Heart left ventricle (tissue), 16 donors: ENCODE measurements around the gene FOXP1. TPM values are rescaled to one million over a fixed set of nuclear protein-coding genes. Genes with fewer than 3 reads are reported as not detected.

ENCODE experiments used
- ATAC-seq, 4 donors: fragments of 200-7000 bp; cut with Tn5 transposase; one replicate each; pipeline ENCODE4 v1.9.1; 2020 to 2022; ENCODE audit warnings: moderate library complexity in 4 of 4, mild to moderate bottlenecking in 3 of 4, moderate number of reproducible peaks in 1 of 4
- DNase-seq, 5 donors: peaks; one replicate each; pipeline ENCODE4 v3.0.0-alpha.2; 2020
- H3K27ac ChIP-seq, 12 donors: fragments of 200-600 bp; sonication (generic) in 4 of 12; one replicate each; pipeline versions ENCODE4 v1.5.0 to v1.8.0; 2016 to 2022; ENCODE audit warnings: mild to moderate bottlenecking in 2 of 12
- H3K27me3 ChIP-seq, 9 donors: fragments of 200-600 bp; sonication (generic) in 2 of 9; one replicate each; pipeline versions ENCODE4 v1.5.1 to v1.8.0; 2016 to 2022; ENCODE audit warnings: mild to moderate bottlenecking in 3 of 9
- H3K36me3 ChIP-seq, 9 donors: fragments of 200-600 bp; sonication (generic) in 2 of 9; one replicate each; pipeline versions ENCODE4 v1.5.0 to v1.8.0; 2018 to 2022; ENCODE audit warnings: mild to moderate bottlenecking in 2 of 9
- H3K4me1 ChIP-seq, 12 donors: fragments of 200-600 bp; sonication (generic) in 4 of 12; one replicate each; pipeline versions ENCODE4 v1.5.0 to v1.8.0; 2016 to 2022; ENCODE audit warnings: mild to moderate bottlenecking in 3 of 12
- H3K4me3 ChIP-seq, 12 donors: fragments of 200-600 bp; sonication (generic) in 4 of 12; one replicate each; pipeline versions ENCODE4 v1.5.0 to v1.8.0; 2017 to 2022; ENCODE audit warnings: mild to moderate bottlenecking in 9 of 12, moderate library complexity in 4 of 12
- H3K9me3 ChIP-seq, 12 donors: fragments of 200-600 bp; sonication (generic) in 4 of 12; one replicate each; pipeline versions ENCODE4 v1.5.0 to v1.8.0; 2016 to 2022; ENCODE audit warnings: mild to moderate bottlenecking in 1 of 12
- CTCF ChIP-seq, 12 donors: fragments of 200-600 bp; sonication (generic) in 4 of 12; IDR thresholded peaks; one replicate each; pipeline versions ENCODE4 v1.5.0 to v1.8.0; 2018 to 2022; ENCODE audit warnings: antibody characterized with exemption in 12 of 12, mild to moderate bottlenecking in 5 of 12
- POLR2A ChIP-seq, 2 donors: fragments of 450-650 bp; IDR thresholded peaks; one replicate each; pipeline ENCODE4 v1.6.1; 2017; ENCODE audit warnings: antibody characterized with exemption in 2 of 2, mild to moderate bottlenecking in 2 of 2, moderate library complexity in 2 of 2
- WGBS, 4 donors: extraction: QIAGEN DNeasy Blood & Tissue Kit in 2 of 4; methylation state at CpG; one replicate each; pipeline versions ENCODE4 v1.1.5 to v1.1.7; 2013 to 2018; 5-methylcytosine and 5-hydroxymethylcytosine counted together
- intact Hi-C, 10 donors: fragments of 100-400 bp; cut with DNase I; formaldehyde crosslinking; loops; one replicate each; pipeline versions ENCODE4 v1.11.1 to v1.14.2; 2022
- polyA plus RNA-seq, 2 donors: library from polyadenylated mRNA; stranded (reverse); fragments of 200-250 nt; gene quantifications; one replicate each; pipeline ENCODE4 v1.2.3, GENCODE V29; 2013
- total RNA-seq, 9 donors: library from RNA; depleted of rRNA in 2 of 9; stranded (reverse); fragments of >200 nt in 2 of 9; fragmentation: NEBNext Ultra II Directional in 3 of 9; extraction: Animal tissue kit (Norgen Biotek cat#: 25700) in 3 of 9; gene quantifications; one replicate each; pipeline versions ENCODE4 v1.1.0 to v1.2.4, GENCODE V29; 2016 to 2023
- donor health status: ischemic (EF 13 %, LVEDD 7.1; RV severe dilation, severe dysfunction).
- donor health status: healthy with polysubstance abuse.
- donor health status: DM: no; HTN: yes; CAD: no.
- donor health status: DM: no; HTN: no; CAD: no.
- donor health status: ischemic (EF 25% LVEDD 6.9; RV normal size, moderate dysfunction).
- donor health status: ischemic (EF 25% LVEDD 5.7; RV mildly dilated, moderate dysfunction).
- donor health status: healthy.
- donor health status: DM: yes; HTN: yes; CAD: no.
- donor health status: ischemic (EF 35%, LVEDD 5.7; RV mildly dilated, moderate dysfunction).
- donor health status: nonischemic (EF 11% LVEDD 7.7; RV severe dilation, severe dysfunction).
- donor health status: DM: yes; HTN: yes; CAD: no.
- donor health status: PGD.
- donor health status: ischemic (EF 29% LVEDD 5.4; RV normal size, mild dysfunction).
- donor health status: nonischemic (EF 23%, LVEDD 6.1; RV moderate dilation, normal function).

The FOXP1 gene
- total and polyA plus RNA-seq, 11 donors = 14.9 to 67.8 (median 41.1) TPM

GRCh38 chr3:71551311-71551919 lies 32.1 kb downstream of the FOXP1 start:
- Histone ChIP-seq H3K4me1 (peaks cover 0 to 25% (median 0%) of the 10 kb centered on the region in 12 donors), H3K27me3 (no peaks in the 10 kb centered on the region), H3K9me3 (no peaks in the 10 kb centered on the region), H3K36me3 (no peaks in the 10 kb centered on the region), H3K27ac (no peak overlapping the region), H3K4me3 (no peak overlapping the region)
- no peak for ATAC-seq
- no peak for TF ChIP-seq POLR2A (IDR thresholded peaks at IDR 0.05)
- TF ChIP-seq CTCF (IDR thresholded peaks at IDR 0.05) = no peak
- 85 to 96% (median 90%) methylated on average over 3 of the region's 3 CpGs for WGBS, 4 donors
- intact Hi-C loops = no loop called here
- no peak for DNase-seq

GRCh38 chr3:71549951-71550350 lies 33.6 kb downstream of the FOXP1 start:
- DNase-seq (no peak), ATAC-seq (no peak)
- Histone ChIP-seq H3K4me1 (peaks cover 0 to 26% (median 0%) of the 10 kb centered on the region in 12 donors), H3K27ac (no peak overlapping the region), H3K4me3 (no peak overlapping the region), H3K27me3 (no peaks in the 10 kb centered on the region), H3K36me3 (no peaks in the 10 kb centered on the region), H3K9me3 (no peaks in the 10 kb centered on the region)
- intact Hi-C loops = no loop called here
- 88 to 95% (median 93%) methylated on average over 7 of the region's 7 CpGs for WGBS, 4 donors
- TF ChIP-seq CTCF (IDR thresholded peaks at IDR 0.05) (no peak), POLR2A (IDR thresholded peaks at IDR 0.05) (no peak)

GRCh38 chr3:71548705-71549384 lies 34.7 kb downstream of the FOXP1 start:
- Histone ChIP-seq H3K36me3 (no peaks in the 10 kb centered on the region), H3K4me1 (peaks cover 0 to 24% (median 0%) of the 10 kb centered on the region in 12 donors), H3K9me3 (no peaks in the 10 kb centered on the region), H3K27me3 (no peaks in the 10 kb centered on the region), H3K4me3 (no peak overlapping the region), H3K27ac (peak overlapping the region in 1 of 12 donors; percentile 76)
- 95 to 98% (median 97%) methylated on average over 4 of the region's 4 CpGs for WGBS, 4 donors
- ATAC-seq (no peak), DNase-seq (no peak)
- TF ChIP-seq CTCF (IDR thresholded peaks at IDR 0.05) (no peak), POLR2A (IDR thresholded peaks at IDR 0.05) (no peak)
- intact Hi-C loops = no loop called here

GRCh38 chr3:71547249-71548198 lies 36.0 kb downstream of the FOXP1 start:
- 86 to 92% (median 87%) methylated on average over 4 of the region's 4 CpGs for whole genome bisulfite sequencing, 4 donors

More at GRCh38 chr3:71547249-71548198, 36.0 kb downstream of the FOXP1 start:
- intact Hi-C loops = no loop called here
- H3K9me3 ChIP-seq = no peaks in the 10 kb centered on the region
- peaks cover 0 to 36% (median 10%) of the 10 kb centered on the region in 12 donors for H3K4me1 ChIP-seq
- DNase-seq = no peak
- no peak overlapping the region for H3K4me3 ChIP-seq
- peak overlapping the region in 2 of 12 donors; percentile 33 to 76 for H3K27ac ChIP-seq
- no peaks in the 10 kb centered on the region for H3K36me3 ChIP-seq
- ATAC-seq = peak in 3 of 4 donors; percentile 51 to 61 (median 56)
- TF ChIP-seq POLR2A (IDR thresholded peaks at IDR 0.05) (no peak), CTCF (IDR thresholded peaks at IDR 0.05) (no peak)
- no peaks in the 10 kb centered on the region for H3K27me3 ChIP-seq
